Measurements from ENCODE around the gene GTF2E1. TPM values are rescaled to one million over a fixed set of nuclear protein-coding genes. Genes with fewer than 3 reads are reported as not detected.

The GTF2E1 gene
- total RNA-seq, 1 experiment from 2014 or later = 78.0 TPM

DNA sequence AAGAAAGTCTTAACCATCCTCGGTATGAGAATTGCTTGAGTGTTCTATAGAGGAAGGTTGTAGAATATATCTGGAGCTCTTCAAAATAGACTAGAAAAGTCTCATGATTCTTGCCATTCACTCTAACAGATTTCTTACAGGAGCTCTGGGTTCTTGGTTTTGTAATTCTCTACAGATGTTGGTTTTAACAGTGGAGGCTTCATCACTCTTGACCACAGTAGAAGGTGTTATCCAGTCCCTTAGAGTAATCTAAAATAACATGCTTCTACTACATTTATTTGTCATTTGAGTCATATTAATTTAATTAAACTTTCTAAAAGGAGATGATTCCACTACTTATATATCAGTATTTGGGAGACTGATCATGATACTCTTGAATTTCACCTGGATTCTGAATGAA is 9.7 kb downstream of the GTF2E1 start:
- no peak for ATAC-seq
- no peaks in the 10 kb centered on the region for H3K27me3 Mint-ChIP-seq (ENCODE audit: low read depth)
- ChIA-PET CTCF (no interaction called here), POLR2A (no interaction called here)
- peaks cover 14% of the 10 kb centered on the region for H3K9me3 Mint-ChIP-seq
- peaks cover 41% of the 10 kb centered on the region for H3K36me3 Mint-ChIP-seq
- peak overlapping the region; percentile 25; the same call in 1 of the 2 replicates for H3K27ac Mint-ChIP-seq
- no peak overlapping the region for H3K4me3 Mint-ChIP-seq
- DNase-seq (ENCODE audit: low spot score) = no peak
- H3K4me1 Mint-ChIP-seq = peaks cover 40% of the 10 kb centered on the region
- TF ChIP-seq ZNF138 (CRISPR knock-in tag; conservative IDR thresholded peaks at IDR 0.05) (no peak), ZNF396 (CRISPR knock-in tag; IDR thresholded peaks at IDR 0.05; ENCODE audit: borderline replicate concordance) (no peak), ESRRA (CRISPR knock-in tag; IDR thresholded peaks at IDR 0.05; ENCODE audit: borderline replicate concordance) (no peak), AFF4 (CRISPR knock-in tag; IDR thresholded peaks at IDR 0.05; ENCODE audit: borderline replicate concordance) (no peak)

GRCh38 chr3:120752865-120753264 is 10.3 kb downstream of the GTF2E1 start:
- Mint-ChIP-seq H3K9me3 (peaks cover 10% of the 10 kb centered on the region), H3K4me3 (peak overlapping the region; percentile 17; the same call in 1 of the 2 replicates), H3K27me3 (ENCODE audit: low read depth) (no peaks in the 10 kb centered on the region), H3K36me3 (peaks cover 41% of the 10 kb centered on the region), H3K27ac (peak overlapping the region; percentile 93), H3K4me1 (peaks cover 40% of the 10 kb centered on the region)
- no peak for ATAC-seq
- ChIA-PET CTCF (interaction anchor here (1.3 kb wide), 1 partner anchor 34 kb away, joined by 4 read pairs; no protein-coding TSS in a partner anchor), POLR2A (no interaction called here)
- DNase-seq (ENCODE audit: low spot score) = no peak
- no peak for TF ChIP-seq HMGA2 (CRISPR knock-in tag; IDR thresholded peaks at IDR 0.05)
- TF ChIP-seq ZNF416 (CRISPR knock-in tag; IDR thresholded peaks at IDR 0.05) = no peak
- TF ChIP-seq NFYB (CRISPR knock-in tag; conservative IDR thresholded peaks at IDR 0.05; ENCODE audit: low read depth) = no peak
- no peak for TF ChIP-seq SOX15 (CRISPR knock-in tag; IDR thresholded peaks at IDR 0.05)
- no peak for TF ChIP-seq ZNF263 (CRISPR knock-in tag; IDR thresholded peaks at IDR 0.05; ENCODE audit: low read depth)
- no peak for TF ChIP-seq ZNF425 (CRISPR knock-in tag; conservative IDR thresholded peaks at IDR 0.05)
- TF ChIP-seq, protein P1, sequence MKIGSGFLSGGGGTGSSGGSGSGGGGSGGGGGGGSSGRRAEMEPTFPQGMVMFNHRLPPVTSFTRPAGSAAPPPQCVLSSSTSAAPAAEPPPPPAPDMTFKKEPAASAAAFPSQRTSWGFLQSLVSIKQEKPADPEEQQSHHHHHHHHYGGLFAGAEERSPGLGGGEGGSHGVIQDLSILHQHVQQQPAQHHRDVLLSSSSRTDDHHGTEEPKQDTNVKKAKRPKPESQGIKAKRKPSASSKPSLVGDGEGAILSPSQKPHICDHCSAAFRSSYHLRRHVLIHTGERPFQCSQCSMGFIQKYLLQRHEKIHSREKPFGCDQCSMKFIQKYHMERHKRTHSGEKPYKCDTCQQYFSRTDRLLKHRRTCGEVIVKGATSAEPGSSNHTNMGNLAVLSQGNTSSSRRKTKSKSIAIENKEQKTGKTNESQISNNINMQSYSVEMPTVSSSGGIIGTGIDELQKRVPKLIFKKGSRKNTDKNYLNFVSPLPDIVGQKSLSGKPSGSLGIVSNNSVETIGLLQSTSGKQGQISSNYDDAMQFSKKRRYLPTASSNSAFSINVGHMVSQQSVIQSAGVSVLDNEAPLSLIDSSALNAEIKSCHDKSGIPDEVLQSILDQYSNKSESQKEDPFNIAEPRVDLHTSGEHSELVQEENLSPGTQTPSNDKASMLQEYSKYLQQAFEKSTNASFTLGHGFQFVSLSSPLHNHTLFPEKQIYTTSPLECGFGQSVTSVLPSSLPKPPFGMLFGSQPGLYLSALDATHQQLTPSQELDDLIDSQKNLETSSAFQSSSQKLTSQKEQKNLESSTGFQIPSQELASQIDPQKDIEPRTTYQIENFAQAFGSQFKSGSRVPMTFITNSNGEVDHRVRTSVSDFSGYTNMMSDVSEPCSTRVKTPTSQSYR (CRISPR knock-in tag; IDR thresholded peaks at IDR 0.05) = no peak
- no peak for TF ChIP-seq JAZF1 (CRISPR knock-in tag; IDR thresholded peaks at IDR 0.05)
- TF ChIP-seq OVOL2 (CRISPR knock-in tag; IDR thresholded peaks at IDR 0.05; ENCODE audit: borderline replicate concordance) = no peak
- no peak for TF ChIP-seq SMAD4 (CRISPR knock-in tag; IDR thresholded peaks at IDR 0.05)
- TF ChIP-seq ZNF219 (CRISPR knock-in tag; IDR thresholded peaks at IDR 0.05; ENCODE audit: borderline replicate concordance) = no peak
- no peak for TF ChIP-seq IRF2 (CRISPR knock-in tag; IDR thresholded peaks at IDR 0.05; ENCODE audit: borderline replicate concordance, low read depth)
- TF ChIP-seq ETV6 (CRISPR knock-in tag; IDR thresholded peaks at IDR 0.05) = no peak
- TF ChIP-seq, protein P2, sequence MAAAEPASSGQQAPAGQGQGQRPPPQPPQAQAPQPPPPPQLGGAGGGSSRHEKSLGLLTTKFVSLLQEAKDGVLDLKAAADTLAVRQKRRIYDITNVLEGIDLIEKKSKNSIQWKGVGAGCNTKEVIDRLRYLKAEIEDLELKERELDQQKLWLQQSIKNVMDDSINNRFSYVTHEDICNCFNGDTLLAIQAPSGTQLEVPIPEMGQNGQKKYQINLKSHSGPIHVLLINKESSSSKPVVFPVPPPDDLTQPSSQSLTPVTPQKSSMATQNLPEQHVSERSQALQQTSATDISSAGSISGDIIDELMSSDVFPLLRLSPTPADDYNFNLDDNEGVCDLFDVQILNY (CRISPR knock-in tag; IDR thresholded peaks at IDR 0.05) = no peak
- no peak for TF ChIP-seq TP53 (CRISPR knock-in tag; IDR thresholded peaks at IDR 0.05)
- TF ChIP-seq RELA (CRISPR knock-in tag; IDR thresholded peaks at IDR 0.05; ENCODE audit: borderline replicate concordance) = no peak

All from WTC11 (cell line).